Daoy (cell line): ENCODE results near the gene RNU6-1. TPM values are rescaled to one million over a fixed set of nuclear protein-coding genes. Genes with fewer than 3 reads are reported as not detected.

Experiments used
- DNase-seq: peaks from one replicate; pipeline ENCODE4 v3.0.0-alpha.2; 2015; ENCODE audit warnings: low read depth
- total RNA-seq: library from RNA; depleted of rRNA; stranded (reverse); fragments of >200 nt; shearing (Covaris generic); gene quantifications from 2 replicates; pipeline ENCODE4 v1.2.3, GENCODE V29; 2014; rRNA removed

RNU6-1 gene
- not detected in 2 replicates for total RNA-seq

DNA sequence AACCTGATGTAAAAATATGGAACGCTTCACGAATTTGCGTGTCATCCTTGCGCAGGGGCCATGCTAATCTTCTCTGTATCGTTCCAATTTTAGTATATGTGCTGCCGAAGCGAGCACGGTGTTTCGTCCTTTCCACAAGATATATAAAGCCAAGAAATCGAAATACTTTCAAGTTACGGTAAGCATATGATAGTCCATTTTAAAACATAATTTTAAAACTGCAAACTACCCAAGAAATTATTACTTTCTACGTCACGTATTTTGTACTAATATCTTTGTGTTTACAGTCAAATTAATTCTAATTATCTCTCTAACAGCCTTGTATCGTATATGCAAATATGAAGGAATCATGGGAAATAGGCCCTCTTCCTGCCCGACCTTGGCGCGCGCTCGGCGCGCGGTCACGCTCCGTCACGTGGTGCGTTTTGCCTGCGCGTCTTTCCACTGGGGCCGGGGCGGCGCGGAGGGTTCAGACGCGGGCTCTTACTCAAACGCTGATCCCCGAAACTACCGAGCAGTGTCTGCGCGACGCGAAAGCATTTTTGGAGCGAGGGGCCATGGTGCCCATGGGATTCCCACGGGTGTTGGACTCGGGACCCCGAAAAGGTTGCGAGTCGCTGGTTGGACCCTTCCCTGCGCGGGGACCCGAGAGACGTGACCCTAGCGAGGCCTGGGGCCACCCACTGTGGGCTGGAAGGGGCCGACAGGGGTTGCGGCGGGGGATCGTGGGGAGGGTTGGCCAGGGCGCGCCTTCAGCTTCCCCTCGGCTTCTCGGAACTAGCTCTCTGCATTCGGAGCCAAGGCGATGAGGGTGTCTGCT, at the start of gene RNU6-1:
Gene RNU6-1, minus strand, starts transcription at position 117 of the 820 bp plus-strand sequence.
- DNase-seq: peak; percentile 90

DNA sequence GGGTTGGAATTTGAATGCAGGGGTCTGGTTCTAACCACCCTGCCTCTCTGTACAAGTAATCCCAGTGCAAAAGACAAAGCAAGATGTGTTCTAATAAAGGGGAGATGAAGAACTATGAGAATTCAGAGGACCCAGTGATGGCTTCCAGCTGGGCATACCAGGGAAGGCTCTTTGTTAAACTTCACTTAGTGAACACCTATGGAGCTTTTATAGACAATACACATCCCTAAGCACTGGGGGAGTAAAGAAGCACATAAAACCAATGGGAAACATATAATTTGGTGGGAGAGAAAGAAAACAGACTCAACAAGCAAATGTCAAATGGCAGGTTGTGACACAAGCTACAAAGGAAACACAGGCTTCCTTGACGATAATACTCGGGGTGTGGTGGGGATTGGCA, 47.9 kb upstream of the RNU6-1 start:
- no peak for DNase-seq

GRCh38 chr15:67885861-67886260, 46.0 kb upstream of the RNU6-1 start:
- DNase-seq: no peak

DNA sequence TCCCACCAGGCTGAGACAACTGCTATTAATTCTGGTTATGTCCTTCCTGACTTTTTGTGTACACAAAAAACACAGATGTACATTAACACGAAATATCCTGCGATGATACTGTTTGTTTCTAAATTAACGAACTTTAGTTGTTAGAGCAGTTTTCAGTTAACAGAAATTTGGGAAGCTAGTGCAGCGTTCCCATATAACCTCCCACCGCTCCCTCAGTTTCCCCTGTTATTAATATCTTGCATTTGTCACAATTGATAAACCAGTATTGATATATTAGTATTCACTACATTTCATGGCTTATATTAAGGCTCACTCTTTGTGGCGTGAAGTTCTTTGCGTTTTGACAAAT, 45.3 kb upstream of the RNU6-1 start:
- DNase-seq: no peak

DNA sequence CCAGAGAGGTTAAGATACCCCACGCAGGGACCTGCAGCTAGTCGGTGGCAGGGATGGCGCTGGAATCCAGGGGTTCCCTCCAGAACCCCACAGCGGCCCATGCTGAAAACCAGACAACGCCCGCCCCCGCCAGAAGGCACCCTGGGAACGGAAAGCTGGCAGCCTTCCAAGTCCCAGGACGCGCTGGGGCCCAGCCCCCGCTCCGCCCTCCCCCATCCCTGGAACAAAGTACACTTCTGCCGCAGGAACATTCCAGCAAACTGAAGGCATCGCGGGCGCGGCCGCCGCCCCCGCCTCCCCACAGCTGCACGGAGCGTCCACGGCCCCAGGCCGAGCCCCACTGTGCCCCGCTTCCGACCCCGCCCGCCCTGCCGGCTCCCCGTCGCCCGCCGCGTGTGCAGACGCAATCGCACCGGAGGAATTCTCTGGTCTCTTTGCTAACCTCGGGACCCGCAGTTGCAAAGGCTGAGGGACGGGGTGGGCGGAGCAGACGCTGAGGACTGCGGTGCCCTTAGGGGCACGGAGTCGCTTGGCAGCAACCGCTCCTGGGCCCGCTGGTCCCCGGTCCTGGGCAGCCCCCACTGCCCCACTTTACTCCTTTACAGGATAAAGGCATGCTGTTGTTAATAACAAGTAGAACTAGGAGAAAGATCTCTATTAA, 44.8 kb upstream of the RNU6-1 start:
- DNase-seq: peak; percentile 61

DNA sequence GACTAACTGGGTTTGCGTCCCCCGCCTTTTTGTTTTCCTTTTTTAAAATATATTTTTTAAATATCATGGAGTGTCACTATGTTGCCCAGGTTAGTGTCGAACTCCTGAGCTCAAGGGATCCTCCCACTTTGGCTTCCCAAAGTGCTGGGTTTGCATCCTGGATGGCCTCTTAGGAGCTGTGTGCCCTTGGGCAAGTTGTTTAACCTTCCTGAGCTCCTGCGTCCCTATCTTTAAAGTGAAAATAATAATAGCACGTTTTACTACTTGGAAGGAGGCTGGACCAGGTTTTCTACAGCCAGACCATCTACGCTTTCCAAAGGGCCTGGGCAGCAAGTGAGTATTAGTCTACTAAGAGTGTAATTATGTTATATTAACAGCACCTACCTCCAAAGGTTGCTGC, 44.2 kb upstream of the RNU6-1 start:
- no peak for DNase-seq

DNA sequence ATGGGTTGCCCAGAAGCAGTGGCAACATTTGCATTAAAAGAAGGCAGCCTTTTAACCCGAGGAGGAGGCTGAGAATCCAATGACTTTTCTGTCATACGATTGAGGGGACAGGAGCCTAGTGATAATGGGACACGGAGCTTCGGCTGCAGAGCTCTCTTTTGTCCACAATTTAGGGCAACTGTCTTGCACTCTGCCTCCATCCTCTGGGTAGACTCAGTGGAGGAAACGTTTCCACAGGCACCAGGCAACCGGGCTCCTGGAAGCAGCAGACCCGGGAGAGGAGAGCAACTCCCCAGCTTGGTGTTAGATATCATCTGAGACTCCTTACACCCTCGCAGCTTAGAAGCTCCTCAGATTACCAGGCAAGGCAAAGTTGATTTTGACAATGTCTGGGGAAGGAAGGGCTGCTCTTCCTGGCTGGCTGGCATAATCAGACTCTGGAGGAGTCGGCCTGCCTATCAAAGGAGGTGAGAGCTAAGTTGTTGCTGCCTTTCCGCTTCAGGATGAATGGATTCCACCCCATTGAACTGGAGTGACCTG, 43.5 kb upstream of the RNU6-1 start:
- no peak for DNase-seq

GRCh38 chr15:67882487-67883233, 42.8 kb upstream of the RNU6-1 start:
- DNase-seq: no peak

- no peak for DNase-seq
Measured at GRCh38 chr15:67880651-67881182, 40.9 kb upstream of the RNU6-1 start.

GRCh38 chr15:67879440-67880129, 39.7 kb upstream of the RNU6-1 start:
- no peak for DNase-seq

DNA sequence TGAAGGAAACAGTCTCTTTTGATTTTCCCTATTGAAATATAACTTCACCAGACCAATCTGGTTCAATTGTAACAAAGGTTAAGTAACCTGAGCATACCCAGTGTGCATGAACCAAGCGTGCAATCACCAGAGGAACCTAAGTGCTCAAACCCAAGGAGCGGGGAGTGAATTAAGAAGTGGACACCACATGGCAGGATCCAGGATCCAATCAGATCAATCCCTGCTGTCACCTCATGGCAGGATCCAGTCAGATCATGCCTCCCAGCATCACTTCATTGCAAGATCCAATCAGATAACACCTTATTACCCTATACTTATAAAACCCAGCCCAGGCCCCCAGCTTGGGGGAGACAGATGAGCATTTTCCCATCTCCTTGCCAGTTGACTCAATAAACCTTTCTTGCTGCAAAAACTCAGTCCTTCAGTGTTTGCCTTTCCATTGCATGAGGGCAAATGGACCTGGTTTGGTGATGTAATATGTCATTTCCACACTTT, 38.9 kb upstream of the RNU6-1 start:
- DNase-seq: no peak

DNA sequence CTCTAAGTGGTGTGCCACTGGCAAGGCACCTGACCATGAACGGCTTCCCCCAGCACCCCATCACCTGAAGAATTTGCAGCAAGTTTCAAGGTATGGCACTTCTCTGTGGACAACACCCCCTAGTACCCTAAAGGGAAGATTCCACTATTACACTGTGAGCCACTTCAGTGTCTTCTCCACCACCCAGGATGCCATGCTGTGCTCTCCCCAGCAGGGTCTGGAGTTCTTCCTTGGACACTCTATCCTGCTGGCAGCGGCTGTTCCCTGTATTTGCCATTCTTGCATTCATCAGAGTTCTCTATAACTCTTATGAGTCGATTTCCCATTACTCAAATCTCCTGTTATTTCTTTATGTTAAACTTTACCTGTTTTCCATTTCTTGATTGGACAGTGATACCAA, 33.9 kb upstream of the RNU6-1 start:
- no peak for DNase-seq

DNA sequence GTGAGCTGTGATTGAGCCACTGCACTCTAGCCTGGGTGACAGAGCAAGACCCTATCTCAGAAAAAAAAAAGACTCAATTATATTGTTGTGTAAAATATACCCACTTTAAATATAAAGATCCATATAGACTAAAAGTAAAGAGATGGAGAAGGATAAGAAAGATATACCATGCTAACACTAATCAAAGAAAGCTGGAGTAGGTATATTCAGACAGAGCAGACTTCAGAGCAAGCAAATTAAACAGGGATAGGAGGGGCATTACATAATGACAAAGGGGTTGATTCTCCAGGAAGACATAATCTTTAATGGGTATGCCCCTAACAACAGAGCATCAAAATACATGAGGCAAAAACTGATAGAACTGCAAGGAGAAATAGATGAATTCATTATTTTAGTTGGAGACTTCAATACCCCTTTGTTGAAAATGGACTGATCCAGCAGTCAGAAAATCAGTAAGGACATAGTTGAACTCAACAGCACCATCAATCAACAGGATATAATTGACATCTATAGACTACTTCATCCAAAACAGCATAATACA, 31.1 kb upstream of the RNU6-1 start:
- no peak for DNase-seq

DNA sequence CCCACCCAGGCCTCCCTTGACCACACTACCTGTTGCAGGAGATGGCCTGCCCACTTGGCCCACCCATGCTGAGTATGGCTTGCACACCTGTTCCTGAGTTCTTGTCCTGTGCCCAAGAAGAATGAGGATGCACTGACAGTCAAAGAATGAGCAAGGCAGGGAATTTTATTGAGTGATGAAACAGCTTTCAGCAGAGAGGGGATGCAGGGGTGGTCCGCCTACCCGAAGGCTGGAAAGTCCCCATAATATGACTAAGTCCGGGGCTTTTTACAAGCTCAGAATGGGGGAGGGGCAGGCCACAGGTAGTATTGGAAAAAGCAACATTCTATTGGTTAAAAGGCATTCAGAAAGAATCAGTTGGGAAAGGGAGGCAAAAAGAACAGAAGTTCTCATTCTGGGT, 29.9 kb upstream of the RNU6-1 start:
- no peak for DNase-seq

DNA sequence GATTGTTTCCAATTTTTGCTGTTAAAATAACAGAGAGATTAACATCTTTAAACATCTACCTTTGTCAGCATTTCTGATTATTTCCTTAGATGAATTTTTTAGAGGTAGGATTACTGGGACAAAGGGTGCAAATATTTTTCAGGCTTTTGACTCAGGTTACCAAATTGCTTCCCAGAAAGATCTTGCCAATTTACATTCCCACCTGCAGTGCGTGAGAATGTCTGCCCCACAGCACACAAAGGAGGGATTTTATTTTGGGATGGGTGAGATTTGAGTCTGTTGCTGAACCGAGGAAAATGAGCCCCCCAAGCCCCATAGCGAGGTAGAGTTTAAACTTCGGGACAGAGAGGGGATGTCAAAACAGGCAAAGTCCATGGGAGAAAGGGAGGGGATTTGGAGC, 25.9 kb upstream of the RNU6-1 start:
- no peak for DNase-seq

DNA sequence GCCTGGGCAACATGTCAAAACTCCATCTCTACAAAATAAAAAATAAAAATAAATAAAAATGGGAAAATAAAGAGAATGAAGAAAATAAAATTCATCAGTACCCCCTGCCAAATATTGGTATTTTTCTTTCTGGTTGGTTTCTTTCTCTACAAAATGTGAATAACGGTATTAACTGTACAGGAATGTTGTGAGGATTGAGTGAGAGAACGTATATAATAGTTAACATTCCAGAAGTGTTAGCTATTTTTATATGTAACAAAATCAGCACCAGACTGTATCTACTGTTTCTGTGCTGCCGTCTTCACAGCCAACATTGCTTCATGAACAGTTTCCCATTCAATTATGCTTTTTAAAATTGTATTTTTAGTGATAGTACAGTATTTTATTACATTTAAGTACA, 25.5 kb upstream of the RNU6-1 start:
- DNase-seq: no peak

- DNase-seq: peak; percentile 70
Measured at GRCh38 chr15:67863442-67863987, 23.7 kb upstream of the RNU6-1 start.

- no peak for DNase-seq
Measured at GRCh38 chr15:67862750-67863441, 23.1 kb upstream of the RNU6-1 start.

- no peak for DNase-seq
Measured at GRCh38 chr15:67861983-67862382, 22.1 kb upstream of the RNU6-1 start.

- DNase-seq: no peak
Measured at GRCh38 chr15:67859331-67859946, 19.6 kb upstream of the RNU6-1 start.
